ENCODE data around the gene PWWP2B.
A peak's percentile ranks its signal among the peaks of the same experiment; 100 is the strongest.
"Not testable (repeated sequence)": the region's sequence is repeated elsewhere in the genome, so short reads cannot be mapped to it uniquely, and the experiment has no call there.

PWWP2B gene

DNA sequence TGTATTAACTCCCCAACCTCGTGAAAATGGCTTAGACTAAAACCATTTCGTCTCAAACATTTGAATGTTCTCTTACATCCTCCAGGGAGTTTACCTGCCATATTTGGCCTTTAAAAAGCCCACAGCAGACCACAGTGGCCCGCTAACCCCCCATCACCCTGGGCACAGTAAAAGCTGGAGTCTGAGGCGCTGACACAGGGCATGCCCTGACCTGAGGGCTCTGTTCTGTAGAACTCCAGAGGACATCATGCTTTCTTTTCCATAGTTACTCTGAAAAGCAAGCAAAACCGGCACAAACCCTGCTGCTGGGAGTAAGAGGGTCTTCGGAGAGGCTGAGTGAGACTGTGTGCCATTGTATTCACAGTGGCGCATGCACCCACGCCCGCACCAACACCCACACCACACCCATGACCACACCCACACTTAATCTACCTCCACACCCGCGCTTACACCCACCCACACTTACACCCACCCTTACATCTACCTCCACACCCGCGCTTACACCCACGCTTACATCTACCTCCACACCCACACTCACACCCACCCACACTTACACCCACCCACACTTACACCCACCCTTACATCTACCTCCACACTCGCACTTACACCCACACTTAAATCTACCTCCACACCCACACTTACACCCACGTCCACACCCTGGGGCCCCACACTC lies 32.9 kb upstream of the PWWP2B start:
- no peak for DNase-seq (ENCODE audit: low read depth)

DNA sequence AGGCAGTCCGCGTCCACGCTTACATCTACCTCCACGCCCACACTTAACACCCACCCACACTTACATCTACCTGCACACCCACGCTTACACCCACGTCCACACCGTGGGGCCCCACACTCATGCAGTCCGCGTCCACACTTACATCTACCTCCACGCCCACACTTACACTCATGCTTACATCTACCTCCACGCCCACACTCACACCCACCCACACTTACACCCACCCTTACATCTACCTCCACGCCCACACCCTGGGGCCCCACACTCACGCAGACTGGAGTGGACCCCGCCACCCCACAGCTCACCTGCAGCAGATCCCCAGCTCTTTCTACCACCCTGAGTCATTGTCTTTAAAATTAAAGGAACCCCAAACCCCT lies 32.4 kb upstream of the PWWP2B start:
- peak; percentile 19 for DNase-seq (ENCODE audit: low read depth)

DNA sequence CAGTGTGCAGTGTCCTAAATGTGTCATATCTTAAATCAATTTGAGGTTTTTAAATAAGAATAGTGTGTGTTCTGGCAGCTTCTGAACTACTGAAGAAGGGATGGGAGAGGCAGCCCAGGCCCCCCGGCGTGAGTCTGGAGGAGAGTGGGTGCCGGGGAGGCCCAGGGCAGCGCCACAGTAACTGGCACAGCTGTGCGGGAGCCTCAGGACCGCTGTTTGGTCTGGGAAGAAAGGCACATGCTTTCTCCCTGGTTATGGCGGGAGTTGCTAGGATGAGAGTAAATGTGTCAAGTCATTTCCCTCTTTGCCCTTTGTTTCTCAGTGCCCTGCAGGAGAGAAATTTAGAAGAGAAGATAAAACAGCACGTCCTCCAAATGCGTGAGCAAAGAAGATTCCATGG lies 31.9 kb upstream of the PWWP2B start:
- no peak for DNase-seq (ENCODE audit: low read depth)

DNA sequence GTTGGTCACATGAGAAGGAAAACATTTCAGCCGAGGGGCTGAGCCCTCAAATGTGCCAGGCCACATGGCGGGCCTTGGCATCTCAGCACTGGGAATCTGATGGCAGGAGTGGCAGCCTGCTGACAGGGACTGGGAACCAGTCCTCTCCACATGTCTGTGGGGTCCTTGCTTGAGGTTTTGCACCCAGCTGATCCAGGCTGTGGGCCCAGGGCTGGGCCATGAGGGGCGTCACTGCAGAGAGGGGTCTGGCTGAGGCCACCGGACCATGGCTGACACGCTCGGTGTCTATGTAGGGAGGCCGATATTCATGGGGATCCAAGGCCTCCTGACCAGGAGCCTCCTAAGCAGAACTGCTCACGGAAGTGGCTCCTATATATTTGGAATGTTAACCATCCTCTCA lies 31.0 kb upstream of the PWWP2B start:
- DNase-seq (ENCODE audit: low read depth), result no peak

DNA sequence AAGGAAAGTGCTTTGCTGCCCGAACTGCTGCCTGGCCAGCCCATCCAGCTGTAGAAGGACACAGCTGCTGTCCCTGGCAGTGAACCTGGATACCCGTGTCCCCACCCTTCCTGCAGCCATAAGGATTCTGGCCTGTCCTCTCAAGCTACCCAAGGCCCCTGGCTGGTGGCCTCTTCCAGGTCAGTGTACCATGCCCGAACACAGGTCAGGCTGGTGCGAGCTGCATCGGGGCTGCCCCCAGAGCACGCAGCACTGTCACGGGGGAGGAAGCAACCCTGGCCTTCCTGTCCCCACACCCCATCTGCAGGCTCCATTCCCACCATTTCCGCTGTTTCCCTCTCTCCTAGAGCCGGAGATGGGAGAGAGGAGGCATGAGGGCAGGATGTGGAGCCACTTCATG lies 30.5 kb upstream of the PWWP2B start:
- no peak for DNase-seq (ENCODE audit: low read depth)

DNA sequence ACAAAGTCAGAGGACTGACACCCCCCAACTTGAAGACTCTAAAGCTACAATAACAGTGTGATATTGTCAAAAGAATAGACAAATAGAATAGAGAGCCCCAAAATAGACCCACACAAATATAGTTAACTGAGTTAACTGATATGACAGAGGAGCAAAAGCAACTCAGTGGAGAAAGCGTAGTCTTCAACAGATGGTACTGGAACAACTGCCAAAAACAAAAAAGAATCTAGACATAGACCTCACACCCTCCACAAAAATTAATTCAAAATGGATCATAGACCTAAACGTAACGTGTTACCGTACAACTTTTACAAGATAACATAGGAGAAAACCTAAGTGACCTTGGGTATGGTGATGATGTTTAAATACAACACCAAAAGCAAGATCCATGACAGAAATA lies 28.6 kb upstream of the PWWP2B start:
- DNase-seq (ENCODE audit: low read depth), result no peak

DNA sequence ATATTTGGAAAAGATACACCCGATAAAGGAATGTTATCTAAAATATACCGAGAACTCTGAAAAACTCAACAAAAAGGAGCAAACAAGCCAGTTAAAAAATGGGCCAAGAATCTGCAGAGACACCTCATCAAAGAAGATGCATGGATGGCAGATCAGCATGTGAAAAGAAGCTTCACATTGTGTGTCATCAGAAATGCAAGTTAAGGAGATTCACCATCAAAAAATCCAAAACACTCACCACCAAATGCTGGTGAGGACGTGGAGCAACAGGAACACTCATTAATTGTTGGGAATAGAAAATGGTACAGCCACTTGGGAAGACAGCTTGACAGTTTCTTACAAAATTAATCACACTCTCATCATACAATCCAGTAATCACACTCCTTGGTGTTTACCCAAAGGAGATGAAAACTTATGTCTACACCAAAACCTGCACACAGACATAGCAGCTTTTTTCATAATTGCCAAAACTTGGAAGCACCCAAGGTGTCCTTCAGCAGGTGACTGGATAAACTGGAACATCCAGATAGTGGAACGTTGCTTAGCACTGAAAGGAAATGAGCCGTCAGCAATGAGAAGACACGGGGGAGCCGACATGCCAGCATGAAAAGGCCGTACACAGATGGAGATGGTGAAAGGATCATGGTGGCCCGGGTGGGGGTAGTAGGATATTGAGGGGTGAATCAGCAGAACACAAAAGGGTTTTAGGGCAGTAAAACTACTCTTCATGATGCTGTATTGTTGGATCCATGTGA lies 27.9 kb upstream of the PWWP2B start:
- DNase-seq (ENCODE audit: low read depth), result no peak

DNA sequence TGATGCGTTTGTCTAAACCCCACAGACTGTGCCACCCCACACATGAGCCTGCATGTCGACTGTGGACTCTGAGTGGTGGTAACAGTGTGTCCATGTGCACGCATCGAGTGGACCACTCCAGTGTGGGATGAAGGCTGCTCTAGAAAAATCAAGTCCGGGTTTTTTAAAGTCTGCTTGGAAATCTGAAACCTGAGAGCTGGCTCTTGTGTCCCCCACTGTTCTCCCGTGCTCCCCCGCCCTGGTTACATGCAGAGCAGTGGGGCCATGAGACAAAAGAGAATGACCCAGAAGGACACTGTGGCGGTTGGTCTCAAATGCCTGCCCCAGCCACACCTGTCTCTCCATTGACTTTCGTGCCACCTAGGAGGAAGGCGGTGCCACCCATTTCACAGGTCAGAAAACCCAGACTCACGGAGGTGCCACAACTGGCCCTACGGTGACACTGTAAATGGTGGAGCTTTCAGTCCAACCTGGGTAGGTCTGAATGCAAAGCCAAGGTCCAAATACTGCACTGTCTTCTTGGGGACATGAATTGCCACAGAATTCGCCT lies 27.3 kb upstream of the PWWP2B start:
- no peak for DNase-seq (ENCODE audit: low read depth)

DNA sequence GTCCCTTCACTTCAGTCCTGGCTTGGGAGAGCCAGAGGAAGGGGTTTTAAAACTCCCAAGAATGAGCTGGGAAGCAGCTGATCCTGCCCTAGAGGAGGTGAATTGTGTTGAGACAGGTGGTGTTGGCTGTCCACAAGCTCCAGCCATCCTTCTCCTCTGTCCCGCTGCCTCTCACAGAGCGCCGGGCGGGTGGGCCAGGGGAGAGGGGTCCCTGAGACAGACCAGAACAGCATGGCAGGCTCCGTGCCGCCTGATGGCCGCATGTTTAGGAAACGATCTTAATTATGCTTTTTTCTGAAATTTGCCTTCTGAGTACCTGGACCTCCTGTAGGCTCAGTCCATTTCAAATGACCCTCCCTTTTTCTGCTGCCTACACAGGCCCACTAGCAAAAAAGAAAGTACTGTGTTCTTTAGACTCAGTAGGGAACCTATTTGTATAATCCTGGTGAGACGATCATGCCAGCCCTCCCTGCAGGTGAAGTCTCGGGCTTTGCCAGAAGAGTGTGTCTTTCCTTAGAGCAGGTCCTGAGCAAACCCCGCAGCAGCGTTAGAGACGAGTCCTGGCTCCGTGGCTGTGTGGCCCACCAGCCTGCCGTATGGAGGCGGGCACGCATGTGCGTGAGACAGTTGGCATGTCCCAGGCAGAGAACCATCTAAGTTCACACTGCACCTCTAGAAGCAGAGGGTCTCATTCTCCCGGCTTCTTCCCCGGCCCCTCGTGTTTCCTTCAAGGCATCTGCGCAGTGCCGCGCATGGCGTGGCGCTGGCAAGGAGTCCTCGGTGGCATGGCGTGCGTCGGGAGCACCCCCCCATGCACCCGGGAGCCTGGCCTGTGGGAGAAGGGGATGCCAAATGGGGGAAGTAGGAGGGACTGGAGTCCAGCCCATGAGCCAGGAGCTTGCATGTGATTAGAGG lies 26.3 kb upstream of the PWWP2B start:
- no peak for DNase-seq (ENCODE audit: low read depth)

DNA sequence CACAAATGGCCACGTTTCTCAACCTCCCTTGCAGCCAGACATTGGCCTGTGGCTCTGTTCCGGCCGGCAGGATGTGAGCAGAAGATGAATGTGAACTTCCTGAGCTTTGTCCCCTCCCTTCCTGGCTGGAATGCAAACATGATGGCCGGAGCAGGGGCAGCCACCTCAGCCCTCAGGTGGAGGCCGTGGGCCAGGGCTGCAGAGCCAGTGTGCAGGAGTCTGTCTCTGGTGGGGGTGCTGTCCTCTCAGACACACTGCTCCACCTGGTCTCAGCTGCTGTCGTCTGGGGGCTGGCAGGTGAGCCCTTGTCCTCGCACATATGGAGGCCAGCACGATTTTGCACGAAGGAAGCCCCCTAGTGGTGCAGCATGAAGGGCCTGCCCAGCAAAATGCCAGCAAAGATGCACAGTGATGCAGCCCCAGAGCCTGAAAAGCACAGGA lies 25.3 kb upstream of the PWWP2B start:
- DNase-seq (ENCODE audit: low read depth), result no peak

DNA sequence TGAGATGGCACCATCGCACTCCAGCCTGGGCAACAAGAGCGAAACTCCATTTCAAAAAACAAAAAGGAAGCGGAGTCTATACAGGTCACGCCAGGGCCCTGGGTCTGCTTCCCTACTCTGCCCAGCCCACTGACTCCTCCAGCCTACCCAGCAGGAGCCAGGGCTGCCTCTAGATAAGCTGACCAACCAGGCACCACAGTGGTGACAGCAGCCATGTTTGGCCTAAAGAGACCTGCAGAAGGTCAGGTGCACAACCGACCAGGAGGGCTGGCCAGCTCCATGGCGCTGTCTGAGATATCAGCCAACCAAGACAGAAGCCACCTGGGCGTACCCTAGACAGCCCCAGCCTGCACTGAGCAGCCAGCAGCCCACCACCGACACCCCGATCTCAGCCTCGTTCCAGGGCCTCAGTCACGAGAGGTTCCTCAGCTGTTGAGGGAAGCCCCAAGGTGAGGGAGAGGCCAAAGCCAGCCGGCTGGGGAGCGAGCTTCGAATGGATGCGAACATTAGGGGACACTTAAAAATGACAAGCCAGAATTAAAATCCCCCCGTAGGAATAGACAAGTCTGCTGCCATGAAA lies 24.4 kb upstream of the PWWP2B start:
- no peak for DNase-seq (ENCODE audit: low read depth)

DNA sequence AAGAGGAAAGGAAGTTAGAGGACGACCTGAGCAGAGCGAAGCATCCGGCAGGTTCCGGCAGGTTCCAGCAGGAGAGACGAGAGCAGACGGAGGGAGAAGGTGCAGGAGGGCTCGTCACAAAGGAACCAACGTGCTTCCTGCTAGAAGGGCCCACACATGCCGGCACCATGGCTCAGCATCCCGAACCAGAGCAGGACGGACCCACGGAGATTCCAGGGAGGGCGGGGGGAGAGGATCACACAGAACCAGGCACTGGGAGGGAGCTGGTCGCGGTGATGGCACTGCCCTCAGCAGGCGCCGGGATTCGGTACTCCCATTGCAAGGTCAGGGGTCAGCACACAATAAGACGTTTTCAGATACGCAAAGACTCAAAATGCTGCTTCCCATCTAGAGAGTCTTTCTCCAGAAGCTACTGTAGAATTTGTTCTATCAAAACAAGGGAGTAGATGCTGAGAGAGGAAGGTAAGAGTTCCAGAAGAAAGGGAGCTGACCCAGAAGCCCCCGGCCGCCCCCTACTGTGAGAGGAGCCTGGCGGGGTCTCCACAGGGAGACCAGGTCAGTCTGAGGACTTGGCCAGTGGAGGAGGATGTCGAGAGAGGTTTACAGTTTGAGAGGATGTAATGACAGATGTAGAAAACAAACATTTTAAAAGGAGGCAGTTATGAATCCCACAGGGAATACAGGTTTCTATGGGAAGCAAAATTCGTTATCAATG lies 23.6 kb upstream of the PWWP2B start:
- DNase-seq (ENCODE audit: low read depth), result no peak

DNA sequence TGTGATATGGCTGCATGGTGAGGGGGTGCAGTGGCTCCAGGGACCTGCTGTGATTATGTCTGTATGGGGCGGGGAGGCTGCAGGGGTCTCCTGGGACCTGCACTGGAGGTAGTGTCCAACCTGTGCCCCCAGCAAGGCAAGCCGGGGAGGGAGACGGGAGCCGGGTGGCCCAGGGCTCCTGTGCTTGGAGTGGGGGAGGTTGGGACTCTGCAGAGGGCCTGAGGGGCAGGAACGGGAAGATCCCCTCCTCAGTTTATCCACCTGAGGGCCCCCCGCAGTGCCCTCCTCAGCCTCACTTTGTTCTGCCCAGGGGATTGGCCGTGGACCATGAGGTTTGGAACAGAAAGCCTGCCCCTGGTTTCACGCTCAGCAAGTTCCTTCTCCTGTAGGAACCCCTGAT lies 22.8 kb upstream of the PWWP2B start:
- DNase-seq (ENCODE audit: low read depth), result no peak

DNA sequence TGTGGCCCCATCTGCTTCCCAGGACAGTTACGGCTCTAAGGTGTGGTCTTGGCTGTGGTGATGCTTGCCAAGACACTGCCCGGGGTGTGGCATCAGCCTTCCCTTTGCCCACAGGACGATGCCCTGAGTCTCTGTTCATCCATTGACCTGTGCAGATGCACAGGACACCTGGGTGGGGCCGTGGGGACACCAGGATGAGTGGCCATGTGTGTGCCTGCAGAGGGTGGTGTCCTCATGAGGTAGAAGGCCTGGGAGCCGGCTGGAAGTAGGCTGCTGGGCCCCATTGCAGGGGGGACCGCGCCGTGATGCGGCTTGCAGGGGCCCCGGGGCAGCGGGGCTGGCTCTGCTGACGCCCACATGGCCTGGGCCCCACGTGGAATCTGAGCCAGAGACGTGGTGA lies 22.4 kb upstream of the PWWP2B start:
- no peak for DNase-seq (ENCODE audit: low read depth)

DNA sequence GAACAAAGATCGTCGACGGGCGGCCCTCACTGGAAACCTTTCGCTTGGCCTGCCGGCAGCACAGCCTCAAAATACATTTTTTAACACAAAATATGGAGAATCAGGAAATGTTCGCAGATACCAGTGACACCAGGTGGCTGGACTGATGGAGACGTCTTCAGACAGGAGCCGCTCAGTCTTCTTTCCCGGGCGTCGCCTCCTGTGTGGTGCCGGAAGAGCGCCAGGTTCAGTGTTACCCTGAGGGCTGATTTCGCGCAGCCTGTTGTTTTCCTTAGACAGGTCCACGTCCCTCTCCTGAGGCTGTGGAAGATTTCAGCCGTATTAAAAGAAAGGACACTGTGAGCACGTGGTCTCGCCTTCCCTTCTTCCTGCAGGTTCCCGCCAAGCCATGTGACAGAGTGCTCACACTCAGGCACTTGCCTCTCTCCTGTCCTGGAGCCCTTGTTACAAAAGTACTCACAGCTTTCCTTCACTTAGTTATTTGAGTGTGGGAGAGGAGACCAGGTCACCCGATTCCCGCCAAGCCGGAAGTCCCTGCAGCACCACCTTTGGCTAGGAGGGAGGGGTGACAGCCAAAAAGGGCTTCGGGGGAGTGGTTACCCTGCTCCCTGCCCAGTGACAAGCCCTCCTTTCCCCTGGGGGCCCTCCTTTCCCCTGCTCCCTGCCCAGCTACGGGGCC lies 21.7 kb upstream of the PWWP2B start:
- DNase-seq (ENCODE audit: low read depth), result no peak

DNA sequence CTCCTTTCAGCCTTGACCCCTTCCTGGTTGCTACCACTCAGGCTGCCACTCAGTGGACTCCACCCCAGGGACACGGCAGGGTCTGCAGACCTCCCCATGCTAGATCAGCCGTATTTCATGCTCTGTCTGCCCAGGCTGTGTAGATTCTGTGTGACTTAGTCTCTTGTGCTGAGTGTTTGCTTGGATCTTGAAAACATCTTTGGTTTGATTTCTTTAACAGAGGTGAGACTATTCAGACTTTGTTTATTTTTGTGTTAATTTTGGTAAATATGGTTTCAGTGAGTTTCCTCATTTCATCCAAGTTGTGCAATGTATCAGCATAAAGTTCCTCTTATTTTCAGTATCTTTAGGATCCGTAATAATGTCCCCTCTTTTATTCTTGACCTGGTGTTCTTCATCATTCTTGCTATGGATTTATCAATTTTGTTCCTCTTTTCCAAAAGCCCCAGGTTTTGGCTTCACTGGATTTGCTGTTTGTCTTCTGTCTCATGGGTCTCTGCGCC lies 21.2 kb upstream of the PWWP2B start:
- no peak for DNase-seq (ENCODE audit: low read depth)

DNA sequence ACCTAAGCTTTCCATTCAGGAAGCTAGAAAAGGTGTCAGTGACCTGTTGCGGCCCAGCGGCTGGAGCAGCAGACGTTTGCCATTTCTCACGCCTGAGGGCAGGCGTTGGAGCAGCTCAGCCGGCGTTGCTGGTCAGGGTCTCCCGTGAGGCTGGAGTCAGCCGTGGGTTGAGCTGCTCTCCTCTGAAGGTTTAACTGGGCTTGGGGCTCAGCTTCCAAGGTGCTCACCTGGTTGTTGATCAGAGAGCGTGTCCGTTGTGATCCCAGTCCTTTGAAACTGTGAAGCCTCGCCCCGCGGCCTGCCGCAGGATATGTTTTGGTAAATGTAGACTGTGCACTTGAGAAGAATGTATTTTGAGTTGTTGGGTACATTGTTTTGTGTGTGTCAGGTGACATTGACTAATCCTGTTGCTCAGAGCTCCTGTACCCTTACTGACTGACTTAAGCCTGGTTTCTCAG lies 20.6 kb upstream of the PWWP2B start:
- no peak for DNase-seq (ENCODE audit: low read depth)

DNA sequence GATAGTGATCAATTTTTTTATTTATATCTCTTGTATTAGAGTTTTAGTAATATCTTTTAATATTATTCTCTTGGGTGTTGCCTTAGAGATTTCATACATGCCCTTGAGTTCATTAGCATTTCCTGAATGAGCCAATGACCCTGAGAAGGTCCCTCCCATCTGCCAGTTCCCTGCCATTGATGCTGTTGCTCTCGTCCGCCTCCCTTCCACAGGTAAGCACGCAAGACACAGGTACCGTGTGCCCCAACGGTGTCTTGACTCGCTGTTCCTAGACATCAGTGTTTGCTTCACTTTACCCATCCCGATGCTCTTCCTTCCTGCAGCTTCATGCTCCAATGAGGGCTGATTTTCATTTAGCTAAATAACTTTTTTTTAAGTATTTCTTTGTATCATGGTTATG lies 19.7 kb upstream of the PWWP2B start:
- no peak for DNase-seq (ENCODE audit: low read depth)

DNA sequence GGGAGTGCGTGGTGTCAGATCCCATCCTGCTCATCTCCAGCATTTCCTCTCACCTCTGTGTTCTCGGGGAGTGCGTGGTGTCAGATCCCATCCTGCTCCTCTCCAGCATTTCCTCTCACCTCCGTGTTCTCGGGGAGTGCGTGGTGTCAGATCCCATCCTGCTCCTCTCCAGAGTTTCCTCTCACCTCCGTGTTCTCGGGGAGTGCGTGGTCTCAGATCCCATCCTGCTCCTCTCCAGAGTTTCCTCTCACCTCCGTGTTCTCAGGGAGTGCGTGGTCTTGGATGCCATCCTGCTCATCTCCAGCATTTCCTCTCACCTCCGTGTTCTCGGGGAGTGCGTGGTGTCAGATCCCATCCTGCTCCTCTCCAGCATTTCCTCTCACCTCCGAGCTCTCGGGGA lies 18.0 kb upstream of the PWWP2B start:
- not testable (repeated sequence) for DNase-seq (ENCODE audit: low read depth)

DNA sequence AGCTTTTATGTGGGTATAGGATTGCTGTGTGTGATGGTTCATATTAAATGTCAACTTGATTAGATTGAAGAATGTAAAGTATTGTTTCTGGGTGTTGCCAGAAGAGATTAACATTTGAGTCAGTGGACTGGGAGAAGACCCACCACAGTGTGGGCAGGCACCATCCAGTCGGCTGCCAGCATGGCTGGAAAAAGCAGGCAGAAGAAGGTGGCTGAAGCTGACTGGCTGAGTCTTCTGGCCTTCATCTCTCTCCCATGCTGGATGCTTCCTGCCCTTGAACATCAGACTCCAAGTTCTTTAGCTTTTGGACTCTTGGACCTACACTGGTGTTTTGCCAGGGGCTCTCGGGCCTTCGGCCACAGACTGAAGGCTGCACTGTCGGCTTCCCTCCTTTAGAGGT lies 16.0 kb upstream of the PWWP2B start:
- DNase-seq (ENCODE audit: low read depth), result not testable (repeated sequence)

DNA sequence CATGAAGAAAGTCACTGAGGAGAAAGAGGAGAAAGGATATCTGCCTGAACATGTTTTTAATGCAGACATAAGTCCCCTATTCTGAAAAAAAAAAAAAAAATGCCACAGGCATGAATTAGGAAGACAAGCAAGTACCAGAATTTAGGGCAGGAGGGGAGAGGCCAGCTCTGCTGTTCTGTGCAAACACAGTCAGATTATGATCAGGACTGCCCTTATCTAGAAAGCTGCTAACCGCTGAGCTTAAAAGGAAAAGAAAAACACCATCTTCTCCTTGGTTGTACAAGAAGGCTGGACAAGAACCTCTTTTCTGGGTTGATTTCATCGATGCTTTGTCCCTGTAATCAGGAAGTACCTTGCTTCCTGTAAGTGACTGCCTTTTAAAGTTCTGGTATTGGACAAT lies 15.3 kb upstream of the PWWP2B start:
- DNase-seq (ENCODE audit: low read depth), result no peak
